ENCODE data around the gene CDCA5. TPM values are rescaled to one million over a fixed set of nuclear protein-coding genes. Genes with fewer than 3 reads are reported as not detected.

Gene CDCA5
- polyA plus RNA-seq, 1 of the 3 experiments (the other 2 are of a cell fraction): 16.3 TPM

DNA sequence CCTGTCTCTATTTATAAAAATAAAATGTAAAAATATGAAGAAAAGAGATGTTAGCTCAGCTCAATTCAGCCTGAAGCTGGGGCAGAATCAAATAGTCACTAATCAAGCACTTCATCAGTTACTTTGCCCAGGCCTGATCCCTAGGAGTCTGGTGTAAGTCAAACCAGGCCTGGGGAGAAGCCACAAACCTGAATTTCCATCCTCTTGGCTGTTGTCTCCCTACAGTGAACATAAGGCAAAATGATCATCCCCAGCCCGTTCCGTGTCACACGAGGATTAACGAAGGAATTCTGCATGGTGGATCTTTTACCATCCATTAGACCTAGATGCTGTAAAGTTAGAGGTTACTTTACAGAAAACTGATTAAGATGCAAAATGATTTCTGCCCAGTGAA is 19.0 kb downstream of the CDCA5 start (continued):
- TF ChIP-seq FOXM1 (IDR thresholded peaks at IDR 0.05; ENCODE audit: low read depth) (no peak), POLR2AphosphoS5 (IDR thresholded peaks at IDR 0.05; ENCODE audit: low read depth, low read length) (no peak), FOSL2 (IDR thresholded peaks at IDR 0.05; ENCODE audit: borderline replicate concordance, low read depth) (no peak), MXI1 (IDR thresholded peaks at IDR 0.05; ENCODE audit: low read depth, low read length) (no peak), RFX5 (IDR thresholded peaks at IDR 0.05; ENCODE audit: low read length) (no peak)
- TF ChIP-seq, protein P1, sequence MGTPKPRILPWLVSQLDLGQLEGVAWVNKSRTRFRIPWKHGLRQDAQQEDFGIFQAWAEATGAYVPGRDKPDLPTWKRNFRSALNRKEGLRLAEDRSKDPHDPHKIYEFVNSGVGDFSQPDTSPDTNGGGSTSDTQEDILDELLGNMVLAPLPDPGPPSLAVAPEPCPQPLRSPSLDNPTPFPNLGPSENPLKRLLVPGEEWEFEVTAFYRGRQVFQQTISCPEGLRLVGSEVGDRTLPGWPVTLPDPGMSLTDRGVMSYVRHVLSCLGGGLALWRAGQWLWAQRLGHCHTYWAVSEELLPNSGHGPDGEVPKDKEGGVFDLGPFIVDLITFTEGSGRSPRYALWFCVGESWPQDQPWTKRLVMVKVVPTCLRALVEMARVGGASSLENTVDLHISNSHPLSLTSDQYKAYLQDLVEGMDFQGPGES (IDR thresholded peaks at IDR 0.05; ENCODE audit: low read depth, low read length): no peak

DNA sequence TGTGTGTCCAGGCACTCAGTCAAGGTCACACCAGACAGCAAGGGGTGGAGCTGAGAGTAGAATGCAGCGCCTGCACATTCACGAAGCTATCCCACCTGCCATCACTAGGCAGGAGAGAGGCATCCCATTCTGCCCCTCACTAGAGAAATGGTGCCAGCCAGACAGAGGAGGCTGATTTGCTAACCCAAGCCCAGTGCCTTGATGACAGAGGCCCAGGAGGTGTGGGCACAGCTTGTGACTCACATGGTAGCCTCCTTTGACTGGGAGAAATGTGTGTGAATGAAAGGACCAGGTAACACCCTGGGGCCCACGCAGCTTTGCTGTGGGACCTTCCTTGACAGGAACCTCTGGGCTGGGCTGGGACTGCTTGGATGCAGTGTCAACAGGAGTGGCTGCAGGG is 20.3 kb downstream of the CDCA5 start:
- Histone ChIP-seq H2AFZ (ENCODE audit: low read depth) (no peak overlapping the region), H3F3A (replicated peaks; ENCODE audit: insufficient read depth) (no peaks in the 10 kb centered on the region), H3K9me3 (no peaks in the 10 kb centered on the region), H4K20me1 (ENCODE audit: insufficient read depth) (no peaks in the 10 kb centered on the region), H3K27me3 (ENCODE audit: insufficient read depth) (no peaks in the 10 kb centered on the region), H3K4me1 (ENCODE audit: control insufficient read depth in 1 of 2, insufficient read depth in 2 of 2, low read depth in 1 of 2, low read length in 1 of 2) (no peaks in the 10 kb centered on the region; a peak in 1 of 4 replicates), H3K9ac (no peak overlapping the region), H3K36me3 (replicated peaks in 1 of 2; ENCODE audit: control insufficient read depth in 1 of 2, insufficient read depth in 2 of 2, low read length in 1 of 2) (no peaks in the 10 kb centered on the region), H3K27ac (ENCODE audit: low read depth in 2 of 2, low read length in 1 of 2) (no peak overlapping the region), H3K79me2 (ENCODE audit: insufficient read depth) (no peaks in the 10 kb centered on the region), H3K4me2 (no peak overlapping the region), H3K4me3 (ENCODE audit: low read depth in 2 of 2, low read length in 1 of 2) (no peak overlapping the region), H3K9me2 (no peaks in the 10 kb centered on the region)
- no peak for DNase-seq
- ChIA-PET POLR2A (no interaction called here), CTCF (interaction anchor here (0.6 to 1.7 kb wide), 3 partner anchors 12 to 49 kb away, joined by 3 to 6 read pairs (median 4); partner anchors contain the start of genes ARL2 and SAC3D1)
- WGBS (ENCODE audit: low lambda C conversion rate): 69% methylated on average over 1 of the region's 3 CpGs
- no peak for TF ChIP-seq YY1 (IDR thresholded peaks at IDR 0.05; ENCODE audit: low read depth)
- no peak for TF ChIP-seq TEAD4 (IDR thresholded peaks at IDR 0.05; ENCODE audit: borderline replicate concordance, insufficient read depth)
- TF ChIP-seq FOSL2 (IDR thresholded peaks at IDR 0.05; ENCODE audit: borderline replicate concordance, low read depth): no peak
- no peak for TF ChIP-seq MXI1 (IDR thresholded peaks at IDR 0.05; ENCODE audit: low read depth, low read length)
- no peak for TF ChIP-seq RXRA (IDR thresholded peaks at IDR 0.05; ENCODE audit: borderline replicate concordance, low read depth)
- TF ChIP-seq RCOR1 (IDR thresholded peaks at IDR 0.05; ENCODE audit: low read length): no peak

DNA sequence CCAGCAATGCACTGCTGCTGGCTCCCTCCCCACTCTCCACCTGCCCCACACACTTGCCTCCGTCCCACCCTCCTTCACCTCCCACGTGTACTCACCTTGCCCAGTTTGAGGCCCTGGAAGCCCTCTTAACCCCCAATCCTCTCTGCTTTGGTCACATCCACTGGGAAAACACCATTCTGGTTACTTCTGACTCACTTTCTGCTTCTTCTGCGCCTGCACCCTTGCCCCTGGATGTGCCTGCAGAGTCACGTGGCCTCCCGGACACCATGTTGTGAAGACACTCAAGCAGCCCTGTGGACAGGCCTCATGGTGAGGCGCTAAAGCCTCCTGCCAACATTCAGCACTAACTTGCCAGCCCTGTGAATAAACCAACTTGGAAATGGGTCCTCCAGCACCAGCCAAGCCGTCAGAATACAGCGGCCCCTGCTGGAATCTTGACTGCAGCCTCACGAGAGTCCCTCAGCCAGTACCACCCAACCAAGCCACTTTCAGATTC is 22.9 kb downstream of the CDCA5 start:
- H3K79me2 ChIP-seq (ENCODE audit: insufficient read depth): no peaks in the 10 kb centered on the region
- H3F3A ChIP-seq (replicated peaks; ENCODE audit: insufficient read depth): no peaks in the 10 kb centered on the region
- WGBS (ENCODE audit: low lambda C conversion rate): 77% methylated on average over 8 of the region's 9 CpGs
- no peaks in the 10 kb centered on the region for H3K9me2 ChIP-seq
- H3K27me3 ChIP-seq (ENCODE audit: insufficient read depth): no peaks in the 10 kb centered on the region
- no peaks in the 10 kb centered on the region for H4K20me1 ChIP-seq (ENCODE audit: insufficient read depth)
- H3K4me2 ChIP-seq: no peak overlapping the region
- CTCF ChIA-PET: no interaction called here
- H3K36me3 ChIP-seq (replicated peaks in 1 of 2; ENCODE audit: control insufficient read depth in 1 of 2, insufficient read depth in 2 of 2, low read length in 1 of 2): no peaks in the 10 kb centered on the region
- no peak overlapping the region for H2AFZ ChIP-seq (ENCODE audit: low read depth)
- POLR2A ChIA-PET: no interaction called here
- H3K4me3 ChIP-seq (ENCODE audit: low read depth in 2 of 2, low read length in 1 of 2): no peak overlapping the region
- no peak overlapping the region for H3K27ac ChIP-seq (ENCODE audit: low read depth in 2 of 2, low read length in 1 of 2)
- no peaks in the 10 kb centered on the region for H3K9me3 ChIP-seq
- TF ChIP-seq FOXM1 (IDR thresholded peaks at IDR 0.05; ENCODE audit: low read depth): no peak
- no peak for TF ChIP-seq NFIC (IDR thresholded peaks at IDR 0.05; ENCODE audit: borderline replicate concordance)
- no peak for TF ChIP-seq NRF1 (IDR thresholded peaks at IDR 0.05; ENCODE audit: low read depth, low read length)
- no peak for TF ChIP-seq GABPA (IDR thresholded peaks at IDR 0.05; ENCODE audit: low read depth)
- no peak for DNase-seq
- no peaks in the 10 kb centered on the region; a peak in 1 of 4 replicates for H3K4me1 ChIP-seq (ENCODE audit: control insufficient read depth in 1 of 2, insufficient read depth in 2 of 2, low read depth in 1 of 2, low read length in 1 of 2)
- H3K9ac ChIP-seq: no peak overlapping the region

Data from SK-N-SH (cell line).